ENCODE data around the gene RAP1A.

DNA sequence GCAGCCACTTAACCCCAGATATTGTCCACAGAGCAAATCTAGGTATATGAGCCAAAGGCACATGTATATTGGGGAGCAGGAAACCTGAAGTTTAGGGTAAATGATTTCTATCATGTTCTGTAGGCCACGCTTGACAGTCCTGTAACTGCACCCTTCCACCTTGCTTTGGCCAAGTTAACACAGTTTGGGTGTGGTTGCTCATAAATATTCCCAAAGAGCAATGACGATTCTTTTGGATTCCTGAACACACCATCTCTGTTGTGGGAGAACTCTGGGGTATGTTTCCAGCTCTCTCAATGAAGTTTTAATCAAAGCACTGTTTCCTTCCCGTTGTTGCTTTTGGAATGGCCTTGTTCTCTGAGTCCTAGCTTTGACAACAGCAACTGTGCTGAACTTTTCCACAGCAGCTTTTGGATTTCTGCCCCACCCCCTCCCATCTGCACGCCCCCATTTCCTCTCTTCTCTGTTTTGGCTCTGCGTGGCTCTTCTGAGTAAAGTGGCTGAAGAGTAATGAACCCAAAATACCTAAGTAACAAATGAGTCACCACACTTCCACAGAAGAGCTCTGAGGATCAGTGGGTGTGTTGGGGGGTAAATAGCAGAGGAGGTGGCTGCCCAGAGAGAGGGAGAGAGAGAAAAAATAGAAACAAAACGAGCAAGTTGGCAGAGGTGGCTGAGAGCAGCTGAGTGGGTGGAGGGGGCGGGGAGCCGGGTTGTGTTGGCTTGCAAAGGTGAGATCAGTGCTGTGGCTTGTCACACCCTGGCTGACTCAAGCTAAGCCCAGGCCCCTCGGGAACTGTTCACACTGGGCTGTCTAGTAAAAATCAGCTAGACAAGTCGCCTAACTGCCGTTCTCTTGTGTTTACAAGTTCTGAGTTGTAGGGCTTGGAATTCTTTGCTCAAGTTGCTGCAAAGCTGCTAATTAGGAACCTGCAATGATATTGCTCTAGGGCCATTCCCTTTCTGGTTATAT, 26.9 kb upstream of the RAP1A start:
- TF ChIP-seq, protein P1, sequence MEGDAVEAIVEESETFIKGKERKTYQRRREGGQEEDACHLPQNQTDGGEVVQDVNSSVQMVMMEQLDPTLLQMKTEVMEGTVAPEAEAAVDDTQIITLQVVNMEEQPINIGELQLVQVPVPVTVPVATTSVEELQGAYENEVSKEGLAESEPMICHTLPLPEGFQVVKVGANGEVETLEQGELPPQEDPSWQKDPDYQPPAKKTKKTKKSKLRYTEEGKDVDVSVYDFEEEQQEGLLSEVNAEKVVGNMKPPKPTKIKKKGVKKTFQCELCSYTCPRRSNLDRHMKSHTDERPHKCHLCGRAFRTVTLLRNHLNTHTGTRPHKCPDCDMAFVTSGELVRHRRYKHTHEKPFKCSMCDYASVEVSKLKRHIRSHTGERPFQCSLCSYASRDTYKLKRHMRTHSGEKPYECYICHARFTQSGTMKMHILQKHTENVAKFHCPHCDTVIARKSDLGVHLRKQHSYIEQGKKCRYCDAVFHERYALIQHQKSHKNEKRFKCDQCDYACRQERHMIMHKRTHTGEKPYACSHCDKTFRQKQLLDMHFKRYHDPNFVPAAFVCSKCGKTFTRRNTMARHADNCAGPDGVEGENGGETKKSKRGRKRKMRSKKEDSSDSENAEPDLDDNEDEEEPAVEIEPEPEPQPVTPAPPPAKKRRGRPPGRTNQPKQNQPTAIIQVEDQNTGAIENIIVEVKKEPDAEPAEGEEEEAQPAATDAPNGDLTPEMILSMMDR (IDR thresholded peaks at IDR 0.05) = no peak
- no peak for TF ChIP-seq EP300 (IDR thresholded peaks at IDR 0.05; ENCODE audit: low read depth)
- no peak for TF ChIP-seq POLR2A (IDR thresholded peaks at IDR 0.05)

All from transverse colon (tissue), 3 donors.